Stimulated activated CD4-positive, alpha-beta T cell treated with anti-CD3 and anti-CD28 coated beads, Interleukin-1b, Interleukin-23, amount 100 ng/mL, for 48 hours (primary cell): ENCODE results near the gene SLU7.
"Not testable (repeated sequence)": the region's sequence is repeated elsewhere in the genome, so short reads cannot be mapped to it uniquely, and the experiment has no call there.

Experiments
- DNase-seq: peaks from one replicate; pipeline ENCODE4 v3.0.0-alpha.2; 2020

Gene SLU7

GRCh38 chr5:160450164-160450932 lies 31.5 kb upstream of the SLU7 start:
- DNase-seq = no peak

- no peak for DNase-seq
These were observed 30.6 kb upstream of the SLU7 start for GRCh38 chr5:160449458-160449857.

- no peak for DNase-seq
These were observed 30.0 kb upstream of the SLU7 start for GRCh38 chr5:160448886-160449285.

GRCh38 chr5:160445751-160446150 lies 26.9 kb upstream of the SLU7 start:
- no peak for DNase-seq

GRCh38 chr5:160445132-160445531 lies 26.3 kb upstream of the SLU7 start:
- no peak for DNase-seq

- DNase-seq = no peak
These were observed 25.5 kb upstream of the SLU7 start for GRCh38 chr5:160444407-160444806.

GRCh38 chr5:160442824-160443431 lies 24.0 kb upstream of the SLU7 start:
- DNase-seq = no peak

GRCh38 chr5:160441311-160441781 lies 22.5 kb upstream of the SLU7 start:
- DNase-seq = no peak

GRCh38 chr5:160439205-160439600 lies 20.3 kb upstream of the SLU7 start:
- DNase-seq = peak; percentile 88

GRCh38 chr5:160438316-160439204 lies 19.7 kb upstream of the SLU7 start:
- peak; percentile 50 for DNase-seq

GRCh38 chr5:160437271-160437670 lies 18.4 kb upstream of the SLU7 start:
- no peak for DNase-seq

- DNase-seq = not testable (repeated sequence)
These were observed 17.8 kb upstream of the SLU7 start for GRCh38 chr5:160436661-160437060.

- DNase-seq = no peak
These were observed 17.1 kb upstream of the SLU7 start for GRCh38 chr5:160436017-160436416.

GRCh38 chr5:160435532-160435931 lies 16.7 kb upstream of the SLU7 start:
- no peak for DNase-seq

- no peak for DNase-seq
These were observed 15.2 kb upstream of the SLU7 start for GRCh38 chr5:160434022-160434531.

- no peak for DNase-seq
These were observed 13.9 kb upstream of the SLU7 start for GRCh38 chr5:160432787-160433186.

- no peak for DNase-seq
These were observed 13.3 kb upstream of the SLU7 start for GRCh38 chr5:160432196-160432595.

- no peak for DNase-seq
These were observed 8.7 kb upstream of the SLU7 start for GRCh38 chr5:160427607-160428006.

- DNase-seq = no peak
These were observed 4.2 kb upstream of the SLU7 start for GRCh38 chr5:160423099-160423498.

GRCh38 chr5:160421625-160422258 lies 2.9 kb upstream of the SLU7 start, which contains the start of gene PTTG1:
Gene PTTG1 (plus strand): TSS chr5:160421855. CDS start chr5:160422313, 458 bp downstream.
- DNase-seq = peak; percentile 91

GRCh38 chr5:160420331-160420610 lies 1.4 kb upstream of the SLU7 start:
- no peak for DNase-seq

GRCh38 chr5:160419458-160420330 lies 813 bp upstream of the SLU7 start:
- no peak for DNase-seq
